ENCODE measurements around the gene ST3GAL3.

GRCh38 chr1:43873851-43874250 lies 166.5 kb downstream of the ST3GAL3 start:
- TF ChIP-seq, protein P1, sequence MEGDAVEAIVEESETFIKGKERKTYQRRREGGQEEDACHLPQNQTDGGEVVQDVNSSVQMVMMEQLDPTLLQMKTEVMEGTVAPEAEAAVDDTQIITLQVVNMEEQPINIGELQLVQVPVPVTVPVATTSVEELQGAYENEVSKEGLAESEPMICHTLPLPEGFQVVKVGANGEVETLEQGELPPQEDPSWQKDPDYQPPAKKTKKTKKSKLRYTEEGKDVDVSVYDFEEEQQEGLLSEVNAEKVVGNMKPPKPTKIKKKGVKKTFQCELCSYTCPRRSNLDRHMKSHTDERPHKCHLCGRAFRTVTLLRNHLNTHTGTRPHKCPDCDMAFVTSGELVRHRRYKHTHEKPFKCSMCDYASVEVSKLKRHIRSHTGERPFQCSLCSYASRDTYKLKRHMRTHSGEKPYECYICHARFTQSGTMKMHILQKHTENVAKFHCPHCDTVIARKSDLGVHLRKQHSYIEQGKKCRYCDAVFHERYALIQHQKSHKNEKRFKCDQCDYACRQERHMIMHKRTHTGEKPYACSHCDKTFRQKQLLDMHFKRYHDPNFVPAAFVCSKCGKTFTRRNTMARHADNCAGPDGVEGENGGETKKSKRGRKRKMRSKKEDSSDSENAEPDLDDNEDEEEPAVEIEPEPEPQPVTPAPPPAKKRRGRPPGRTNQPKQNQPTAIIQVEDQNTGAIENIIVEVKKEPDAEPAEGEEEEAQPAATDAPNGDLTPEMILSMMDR (IDR thresholded peaks at IDR 0.05; ENCODE audit: borderline replicate concordance, extremely low read depth, low read length, poor library complexity, severe bottlenecking), result no peak
- no peak for TF ChIP-seq EZH2 (IDR thresholded peaks at IDR 0.05; ENCODE audit: borderline replicate concordance, low read depth, low read length, severe bottlenecking)

Data from DND-41 (cell line).